HepG2 (cell line): Measurements from ENCODE around the gene TBX10. TPM values are rescaled to one million over a fixed set of nuclear protein-coding genes. Genes with fewer than 3 reads are reported as not detected.
A peak's percentile ranks its signal among the peaks of the same experiment; 100 is the strongest.

Source experiments
- FIP1L1 ChIP-seq: fragments of 200-400 bp; formaldehyde crosslinking; IDR thresholded peaks from 2 replicates; pipeline ENCODE4 v1.6.1; 2018; ENCODE audit warnings: low read depth, mild to moderate bottlenecking, low read length, moderate library complexity, borderline replicate concordance; ENCODE audit not compliant: insufficient read depth
- GATAD1 ChIP-seq: IDR thresholded peaks from 2 replicates; pipeline ENCODE4 v1.6.1; 2016; ENCODE audit warnings: missing genetic modification reagents, missing compliant biosample characterization
- KDM1A ChIP-seq: IDR thresholded peaks from 2 replicates; pipeline ENCODE4 v1.6.1; 2016; ENCODE audit warnings: missing compliant biosample characterization
- MAZ ChIP-seq, 2 experiments: sonication (generic) in 1 of 2; formaldehyde crosslinking in 1 of 2; IDR thresholded peaks; 2 replicates each; pipeline versions ENCODE4 v1.5.0 to v1.6.1; 2012 to 2020; ENCODE audit warnings: low read depth in 2 of 2, mild to moderate bottlenecking in 2 of 2, borderline replicate concordance in 1 of 2, improper control_type of control experiment in 1 of 2, low read length in 1 of 2, missing genetic modification reagents in 1 of 2, moderate library complexity in 1 of 2
- NONO ChIP-seq, 2 experiments: fragments of 450-650 bp in 1 of 2; sonication (generic) in 1 of 2; formaldehyde crosslinking in 1 of 2; IDR thresholded peaks in 1 of 2; conservative IDR thresholded peaks in 1 of 2; 2 replicates each; pipeline versions ENCODE4 v1.6.1 to v1.8.0; 2017 to 2022; ENCODE audit warnings: mild to moderate bottlenecking in 1 of 2, missing genetic modification reagents in 1 of 2, moderate library complexity in 1 of 2
- NR2F6 ChIP-seq, 2 experiments: IDR thresholded peaks; 2 replicates each; pipeline ENCODE4 v1.6.1; 2016; ENCODE audit warnings: antibody characterized with exemption in 1 of 2, mild to moderate bottlenecking in 1 of 2
- POLR2AphosphoS5 ChIP-seq: IDR thresholded peaks from 2 replicates; pipeline ENCODE4 v1.6.1; 2012; ENCODE audit warnings: low read depth, low read length
- REXO4 ChIP-seq: sonication (generic); formaldehyde crosslinking; IDR thresholded peaks from 2 replicates; pipeline ENCODE4 v1.8.0; 2022; ENCODE audit warnings: missing genetic modification reagents, mild to moderate bottlenecking, borderline replicate concordance
- SAP130 ChIP-seq: IDR thresholded peaks from 2 replicates; pipeline ENCODE4 v1.6.1; 2016; ENCODE audit warnings: low read depth
- SIX1 ChIP-seq: sonication (generic); formaldehyde crosslinking; IDR thresholded peaks from 2 replicates; pipeline ENCODE4 v1.4.0; 2020; ENCODE audit warnings: missing genetic modification reagents, borderline replicate concordance
- THAP11 ChIP-seq: IDR thresholded peaks from 2 replicates; pipeline ENCODE4 v1.6.1; 2016; ENCODE audit warnings: missing biosample characterization, missing genetic modification reagents
- ZNF672 ChIP-seq: sonication (generic); formaldehyde crosslinking; IDR thresholded peaks from 2 replicates; pipeline ENCODE4 v1.8.1; 2022; ENCODE audit warnings: missing genetic modification reagents
- ZNF891 ChIP-seq: sonication (generic); formaldehyde crosslinking; IDR thresholded peaks from 2 replicates; pipeline ENCODE4 v1.5.0; 2020; ENCODE audit warnings: mild to moderate bottlenecking, missing genetic modification reagents
- polyA plus RNA-seq, 8 experiments: library from polyadenylated mRNA; depleted of rRNA in 3 of 8; stranded (reverse) in 7 of 8; unstranded in 1 of 8; fragments of >200 nt; fragmentation: Illumina TruSeq in 4 of 8; extraction: Trizol in 4 of 8; gene quantifications; 2 replicates each; pipeline versions ENCODE4 v1.2.1 to v1.2.3, GENCODE V29; 2011 to 2016; ENCODE audit warnings: low read depth in 4 of 8, missing spikeins in 1 of 8, mixed read lengths in 1 of 8; ENCODE audit not compliant: insufficient read depth in 1 of 8
- total RNA-seq, 5 experiments: library from RNA; depleted of rRNA; stranded (reverse); fragments of >200 nt; fragmentation: Illumina TruSeq; extraction: Trizol; gene quantifications; 2 replicates each; pipeline ENCODE4 v1.2.3, GENCODE V29; 2016; ENCODE audit warnings: low read depth in 1 of 5
- TF ChIP-seq, protein P1 (sequence below), 2 experiments: IDR thresholded peaks; 2 replicates each; pipeline ENCODE4 v1.6.1; 2011 to 2012; ENCODE audit warnings: low read length in 2 of 2, borderline replicate concordance in 1 of 2, low read depth in 1 of 2, mild to moderate bottlenecking in 1 of 2, moderate library complexity in 1 of 2
- TF ChIP-seq, protein P2 (sequence below): sonication (generic); formaldehyde crosslinking; IDR thresholded peaks from 2 replicates; pipeline ENCODE4 v1.4.0; 2020; ENCODE audit warnings: low read depth, missing genetic modification reagents
- TF ChIP-seq, protein P3 (sequence below): IDR thresholded peaks from 2 replicates; pipeline ENCODE4 v1.4.0; 2020; ENCODE audit warnings: mild to moderate bottlenecking, missing genetic modification reagents

The TBX10 gene
- total and polyA plus RNA-seq, 2 of the 13 experiments (the other 11 are each of a cell fraction or from before 2014, with no cell fraction given), result 0.27 to 1.7 TPM

DNA sequence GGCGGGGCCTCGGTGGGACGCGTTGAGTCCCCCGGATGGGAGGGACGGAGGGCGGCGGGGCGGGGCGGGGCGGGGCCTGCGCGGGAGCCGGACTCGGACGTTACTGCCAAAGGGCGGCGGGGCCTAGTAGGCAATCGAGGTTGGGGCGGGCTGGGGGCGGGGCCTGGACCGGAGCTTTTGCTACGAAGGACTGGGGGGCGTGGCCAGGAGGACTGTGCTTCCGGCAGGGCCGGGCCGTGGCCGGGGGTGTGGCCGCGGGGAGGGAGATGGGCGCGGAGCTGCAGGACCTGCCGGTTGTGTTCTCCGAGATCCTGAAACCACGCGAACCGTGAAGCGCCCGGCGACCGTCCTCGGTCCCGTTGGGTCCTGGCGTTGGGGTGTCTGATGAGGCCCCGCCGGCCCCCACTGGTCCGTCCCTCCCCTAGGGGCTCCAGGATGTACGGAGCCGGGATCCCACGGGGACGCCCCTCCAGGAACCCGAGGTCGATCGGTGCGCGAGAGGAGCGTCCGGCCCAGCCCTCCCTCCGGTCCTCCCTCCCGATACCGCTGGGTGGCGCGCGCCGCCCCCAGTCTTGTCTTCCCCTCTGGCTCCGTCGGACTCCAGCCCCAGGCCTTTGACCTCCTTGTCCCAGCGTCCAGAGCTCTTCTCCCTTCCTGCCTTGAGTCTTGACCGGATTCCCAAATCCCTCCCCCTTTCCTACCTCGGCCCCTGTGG, 9.2 kb downstream of the TBX10 start (continued):
- TF ChIP-seq NR2F6 (IDR thresholded peaks at IDR 0.05) (peak; percentile 78; the same call in 1 of the 2 replicates), NR2F6 (CRISPR knock-in tag; IDR thresholded peaks at IDR 0.05) (peak; percentile 83), ZNF672 (no peak), POLR2AphosphoS5 (peak; percentile 69), MAZ (IDR thresholded peaks at IDR 0.05; ENCODE audit: borderline replicate concordance, low read depth, low read length) (peak; percentile 56), MAZ (CRISPR knock-in tag; IDR thresholded peaks at IDR 0.05; ENCODE audit: low read depth) (no peak; the same call in 1 of the 2 replicates), NONO (IDR thresholded peaks at IDR 0.05) (no peak), NONO (CRISPR knock-in tag; conservative IDR thresholded peaks at IDR 0.05) (peak; percentile 30; the same call in 1 of the 2 replicates), KDM1A (CRISPR knock-in tag) (no peak), REXO4 (no peak), THAP11 (CRISPR knock-in tag) (peak; percentile 74), SAP130 (CRISPR knock-in tag) (peak; percentile 85), FIP1L1 (no peak), SIX1 (CRISPR knock-in tag) (0 out of 2 replicates have a peak, but pooled peaks have one; percentile 37), ZNF891 (CRISPR knock-in tag) (no peak; the same call in none of the 2 replicates), GATAD1 (CRISPR knock-in tag) (peak; percentile 36; the same call in 1 of the 2 replicates)
- TF ChIP-seq, protein P1, sequence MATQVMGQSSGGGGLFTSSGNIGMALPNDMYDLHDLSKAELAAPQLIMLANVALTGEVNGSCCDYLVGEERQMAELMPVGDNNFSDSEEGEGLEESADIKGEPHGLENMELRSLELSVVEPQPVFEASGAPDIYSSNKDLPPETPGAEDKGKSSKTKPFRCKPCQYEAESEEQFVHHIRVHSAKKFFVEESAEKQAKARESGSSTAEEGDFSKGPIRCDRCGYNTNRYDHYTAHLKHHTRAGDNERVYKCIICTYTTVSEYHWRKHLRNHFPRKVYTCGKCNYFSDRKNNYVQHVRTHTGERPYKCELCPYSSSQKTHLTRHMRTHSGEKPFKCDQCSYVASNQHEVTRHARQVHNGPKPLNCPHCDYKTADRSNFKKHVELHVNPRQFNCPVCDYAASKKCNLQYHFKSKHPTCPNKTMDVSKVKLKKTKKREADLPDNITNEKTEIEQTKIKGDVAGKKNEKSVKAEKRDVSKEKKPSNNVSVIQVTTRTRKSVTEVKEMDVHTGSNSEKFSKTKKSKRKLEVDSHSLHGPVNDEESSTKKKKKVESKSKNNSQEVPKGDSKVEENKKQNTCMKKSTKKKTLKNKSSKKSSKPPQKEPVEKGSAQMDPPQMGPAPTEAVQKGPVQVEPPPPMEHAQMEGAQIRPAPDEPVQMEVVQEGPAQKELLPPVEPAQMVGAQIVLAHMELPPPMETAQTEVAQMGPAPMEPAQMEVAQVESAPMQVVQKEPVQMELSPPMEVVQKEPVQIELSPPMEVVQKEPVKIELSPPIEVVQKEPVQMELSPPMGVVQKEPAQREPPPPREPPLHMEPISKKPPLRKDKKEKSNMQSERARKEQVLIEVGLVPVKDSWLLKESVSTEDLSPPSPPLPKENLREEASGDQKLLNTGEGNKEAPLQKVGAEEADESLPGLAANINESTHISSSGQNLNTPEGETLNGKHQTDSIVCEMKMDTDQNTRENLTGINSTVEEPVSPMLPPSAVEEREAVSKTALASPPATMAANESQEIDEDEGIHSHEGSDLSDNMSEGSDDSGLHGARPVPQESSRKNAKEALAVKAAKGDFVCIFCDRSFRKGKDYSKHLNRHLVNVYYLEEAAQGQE (IDR thresholded peaks at IDR 0.05; ENCODE audit: borderline replicate concordance in 1 of 2, low read depth in 1 of 2, low read length in 2 of 2), result peak in 1 of 2 experiments; percentile 2; a peak in 1 of 4 replicates
- TF ChIP-seq, protein P2, sequence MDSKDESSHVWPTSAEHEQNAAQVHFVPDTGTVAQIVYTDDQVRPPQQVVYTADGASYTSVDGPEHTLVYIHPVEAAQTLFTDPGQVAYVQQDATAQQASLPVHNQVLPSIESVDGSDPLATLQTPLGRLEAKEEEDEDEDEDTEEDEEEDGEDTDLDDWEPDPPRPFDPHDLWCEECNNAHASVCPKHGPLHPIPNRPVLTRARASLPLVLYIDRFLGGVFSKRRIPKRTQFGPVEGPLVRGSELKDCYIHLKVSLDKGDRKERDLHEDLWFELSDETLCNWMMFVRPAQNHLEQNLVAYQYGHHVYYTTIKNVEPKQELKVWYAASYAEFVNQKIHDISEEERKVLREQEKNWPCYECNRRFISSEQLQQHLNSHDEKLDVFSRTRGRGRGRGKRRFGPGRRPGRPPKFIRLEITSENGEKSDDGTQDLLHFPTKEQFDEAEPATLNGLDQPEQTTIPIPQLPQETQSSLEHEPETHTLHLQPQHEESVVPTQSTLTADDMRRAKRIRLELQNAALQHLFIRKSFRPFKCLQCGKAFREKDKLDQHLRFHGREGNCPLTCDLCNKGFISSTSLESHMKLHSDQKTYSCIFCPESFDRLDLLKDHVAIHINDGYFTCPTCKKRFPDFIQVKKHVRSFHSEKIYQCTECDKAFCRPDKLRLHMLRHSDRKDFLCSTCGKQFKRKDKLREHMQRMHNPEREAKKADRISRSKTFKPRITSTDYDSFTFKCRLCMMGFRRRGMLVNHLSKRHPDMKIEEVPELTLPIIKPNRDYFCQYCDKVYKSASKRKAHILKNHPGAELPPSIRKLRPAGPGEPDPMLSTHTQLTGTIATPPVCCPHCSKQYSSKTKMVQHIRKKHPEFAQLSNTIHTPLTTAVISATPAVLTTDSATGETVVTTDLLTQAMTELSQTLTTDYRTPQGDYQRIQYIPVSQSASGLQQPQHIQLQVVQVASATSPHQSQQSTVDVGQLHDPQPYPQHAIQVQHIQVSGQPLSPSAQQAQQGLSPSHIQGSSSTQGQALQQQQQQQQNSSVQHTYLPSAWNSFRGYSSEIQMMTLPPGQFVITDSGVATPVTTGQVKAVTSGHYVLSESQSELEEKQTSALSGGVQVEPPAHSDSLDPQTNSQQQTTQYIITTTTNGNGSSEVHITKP (CRISPR knock-in tag), result 0 out of 2 replicates have a peak, but pooled peaks have one; percentile 13
- TF ChIP-seq, protein P3, sequence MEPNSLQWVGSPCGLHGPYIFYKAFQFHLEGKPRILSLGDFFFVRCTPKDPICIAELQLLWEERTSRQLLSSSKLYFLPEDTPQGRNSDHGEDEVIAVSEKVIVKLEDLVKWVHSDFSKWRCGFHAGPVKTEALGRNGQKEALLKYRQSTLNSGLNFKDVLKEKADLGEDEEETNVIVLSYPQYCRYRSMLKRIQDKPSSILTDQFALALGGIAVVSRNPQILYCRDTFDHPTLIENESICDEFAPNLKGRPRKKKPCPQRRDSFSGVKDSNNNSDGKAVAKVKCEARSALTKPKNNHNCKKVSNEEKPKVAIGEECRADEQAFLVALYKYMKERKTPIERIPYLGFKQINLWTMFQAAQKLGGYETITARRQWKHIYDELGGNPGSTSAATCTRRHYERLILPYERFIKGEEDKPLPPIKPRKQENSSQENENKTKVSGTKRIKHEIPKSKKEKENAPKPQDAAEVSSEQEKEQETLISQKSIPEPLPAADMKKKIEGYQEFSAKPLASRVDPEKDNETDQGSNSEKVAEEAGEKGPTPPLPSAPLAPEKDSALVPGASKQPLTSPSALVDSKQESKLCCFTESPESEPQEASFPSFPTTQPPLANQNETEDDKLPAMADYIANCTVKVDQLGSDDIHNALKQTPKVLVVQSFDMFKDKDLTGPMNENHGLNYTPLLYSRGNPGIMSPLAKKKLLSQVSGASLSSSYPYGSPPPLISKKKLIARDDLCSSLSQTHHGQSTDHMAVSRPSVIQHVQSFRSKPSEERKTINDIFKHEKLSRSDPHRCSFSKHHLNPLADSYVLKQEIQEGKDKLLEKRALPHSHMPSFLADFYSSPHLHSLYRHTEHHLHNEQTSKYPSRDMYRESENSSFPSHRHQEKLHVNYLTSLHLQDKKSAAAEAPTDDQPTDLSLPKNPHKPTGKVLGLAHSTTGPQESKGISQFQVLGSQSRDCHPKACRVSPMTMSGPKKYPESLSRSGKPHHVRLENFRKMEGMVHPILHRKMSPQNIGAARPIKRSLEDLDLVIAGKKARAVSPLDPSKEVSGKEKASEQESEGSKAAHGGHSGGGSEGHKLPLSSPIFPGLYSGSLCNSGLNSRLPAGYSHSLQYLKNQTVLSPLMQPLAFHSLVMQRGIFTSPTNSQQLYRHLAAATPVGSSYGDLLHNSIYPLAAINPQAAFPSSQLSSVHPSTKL (CRISPR knock-in tag), result peak; percentile 61; the same call in 1 of the 2 replicates
